ENCODE results near the gene OBI1.

DNA sequence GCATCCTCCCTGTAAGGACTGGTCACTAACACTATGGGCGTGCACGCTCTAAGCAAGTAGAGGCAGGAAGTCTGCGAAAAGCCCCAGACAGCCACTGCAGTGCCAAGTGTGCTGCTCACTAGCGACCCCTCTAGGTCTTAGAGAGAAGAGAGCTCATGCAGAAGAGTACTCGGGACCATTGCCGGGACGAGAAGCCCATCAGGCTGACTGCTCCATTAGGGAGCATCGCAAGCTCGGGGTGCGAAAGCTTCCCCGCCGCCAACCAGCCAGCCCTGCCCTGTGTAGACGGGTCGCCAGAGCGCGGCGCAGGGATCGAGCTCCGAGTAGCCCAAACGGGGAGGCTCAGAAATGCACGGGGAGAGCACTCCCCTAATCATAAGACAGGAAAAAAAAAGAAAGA, 72.2 kb downstream of the OBI1 start:
- TF ChIP-seq, protein P1, sequence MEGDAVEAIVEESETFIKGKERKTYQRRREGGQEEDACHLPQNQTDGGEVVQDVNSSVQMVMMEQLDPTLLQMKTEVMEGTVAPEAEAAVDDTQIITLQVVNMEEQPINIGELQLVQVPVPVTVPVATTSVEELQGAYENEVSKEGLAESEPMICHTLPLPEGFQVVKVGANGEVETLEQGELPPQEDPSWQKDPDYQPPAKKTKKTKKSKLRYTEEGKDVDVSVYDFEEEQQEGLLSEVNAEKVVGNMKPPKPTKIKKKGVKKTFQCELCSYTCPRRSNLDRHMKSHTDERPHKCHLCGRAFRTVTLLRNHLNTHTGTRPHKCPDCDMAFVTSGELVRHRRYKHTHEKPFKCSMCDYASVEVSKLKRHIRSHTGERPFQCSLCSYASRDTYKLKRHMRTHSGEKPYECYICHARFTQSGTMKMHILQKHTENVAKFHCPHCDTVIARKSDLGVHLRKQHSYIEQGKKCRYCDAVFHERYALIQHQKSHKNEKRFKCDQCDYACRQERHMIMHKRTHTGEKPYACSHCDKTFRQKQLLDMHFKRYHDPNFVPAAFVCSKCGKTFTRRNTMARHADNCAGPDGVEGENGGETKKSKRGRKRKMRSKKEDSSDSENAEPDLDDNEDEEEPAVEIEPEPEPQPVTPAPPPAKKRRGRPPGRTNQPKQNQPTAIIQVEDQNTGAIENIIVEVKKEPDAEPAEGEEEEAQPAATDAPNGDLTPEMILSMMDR (IDR thresholded peaks at IDR 0.05), result no peak
- no peak for TF ChIP-seq POLR2AphosphoS5 (IDR thresholded peaks at IDR 0.05)
- no peak for TF ChIP-seq POLR2A (IDR thresholded peaks at IDR 0.05)
- no peak for TF ChIP-seq EP300 (IDR thresholded peaks at IDR 0.05)
